Stimulated activated CD4-positive, alpha-beta T cell treated with anti-CD3 and anti-CD28 coated beads, Interleukin-1b, Interleukin-23, amount 100 ng/mL, for 1 hour (primary cell): ENCODE measurements around the gene PICALM.
"Not testable (repeated sequence)": the region's sequence is repeated elsewhere in the genome, so short reads cannot be mapped to it uniquely, and the experiment has no call there.

Source experiments
- DNase-seq, 2 donors: peaks; one replicate each; pipeline ENCODE4 v3.0.0-alpha.2; 2020; ENCODE audit warnings: low read depth in 2 of 2

Gene PICALM

DNA sequence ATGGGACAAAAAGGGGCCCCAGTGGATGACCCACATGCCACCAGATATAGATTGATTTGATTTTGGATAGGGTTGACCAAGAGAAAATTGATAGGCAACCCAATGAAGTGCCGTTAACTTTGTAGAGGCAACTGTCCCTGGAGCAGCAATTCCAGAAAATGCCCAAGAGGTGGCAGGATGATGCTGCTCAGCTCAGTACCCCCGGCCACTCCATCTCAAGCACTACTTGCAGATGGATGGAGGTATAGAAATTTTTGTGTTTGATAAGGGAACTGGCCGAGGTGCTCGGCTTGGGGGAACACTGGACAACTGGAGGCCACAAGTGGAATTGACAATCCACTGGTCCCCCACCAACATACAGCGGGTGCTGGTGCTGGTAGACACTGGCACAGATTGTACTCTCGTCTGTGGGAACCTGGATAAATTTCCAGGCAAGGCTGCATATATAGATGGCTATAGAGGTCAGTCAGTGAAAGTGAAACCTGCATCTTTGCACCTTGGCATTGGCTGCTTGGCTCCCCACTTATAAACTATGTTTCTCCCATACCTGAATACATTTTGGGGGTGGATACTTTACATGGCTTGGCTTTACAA lies 127.4 kb downstream of the PICALM start:
- DNase-seq = no peak

DNA sequence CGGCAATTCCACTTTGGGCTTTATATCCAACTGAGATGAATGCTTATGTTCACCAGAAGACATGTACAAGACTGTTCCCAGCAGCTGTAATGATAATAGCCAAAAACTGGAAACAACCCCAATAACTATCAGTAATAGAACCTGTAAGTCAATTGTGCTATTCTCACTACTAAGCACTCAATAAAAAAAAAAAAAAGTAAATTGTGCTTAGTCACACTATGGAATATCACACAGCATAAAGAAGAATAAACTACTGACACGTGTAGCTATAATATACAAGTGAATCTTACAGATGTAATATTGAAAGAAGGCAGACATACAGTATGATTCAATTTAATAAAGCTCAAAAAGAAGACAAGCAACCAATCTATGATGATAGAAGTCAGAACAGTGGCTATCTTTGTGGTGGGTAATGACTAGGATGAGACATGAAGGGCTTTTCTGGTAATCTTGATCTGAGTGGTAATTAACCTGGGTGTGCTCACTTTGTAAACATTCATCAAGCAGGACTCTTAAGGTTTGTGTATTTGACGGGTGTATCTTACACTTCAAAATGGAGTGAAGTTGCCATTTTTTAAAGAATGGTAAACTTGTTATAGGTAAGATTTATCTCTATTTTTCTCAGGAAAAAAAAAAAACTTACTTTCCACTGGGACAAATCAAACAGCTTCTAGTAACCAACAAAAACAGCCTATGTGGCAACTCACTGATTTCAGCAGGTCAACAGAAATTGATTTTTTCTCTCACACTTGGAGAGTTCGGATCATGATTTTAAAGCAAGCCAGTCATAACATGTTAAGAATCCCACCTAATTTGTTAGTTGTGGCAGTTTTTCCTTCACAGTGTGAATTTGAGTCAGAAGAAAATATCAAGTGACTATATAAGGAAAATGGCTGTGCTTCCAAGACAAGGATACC lies 129.5 kb downstream of the PICALM start:
- DNase-seq = no peak

DNA sequence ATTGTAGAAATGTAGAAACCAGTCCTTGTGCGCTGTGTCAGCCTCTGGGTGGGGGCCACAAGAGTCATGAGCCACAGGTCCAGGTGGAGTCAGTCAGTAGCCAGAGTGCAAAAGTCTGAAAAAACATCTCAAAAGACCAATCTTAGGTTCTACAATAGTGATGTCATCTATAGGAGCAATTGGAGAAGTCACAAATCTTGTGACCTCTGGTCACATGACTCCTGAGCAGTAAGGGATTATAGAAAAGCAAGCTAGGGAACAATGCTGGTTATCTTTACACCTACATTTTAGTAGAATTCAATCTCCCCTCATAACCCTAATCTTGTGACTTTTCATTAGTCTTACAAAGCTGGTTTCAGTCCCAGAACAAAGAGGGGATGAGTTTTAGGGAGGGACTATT lies 131.0 kb downstream of the PICALM start:
- no peak for DNase-seq

DNA sequence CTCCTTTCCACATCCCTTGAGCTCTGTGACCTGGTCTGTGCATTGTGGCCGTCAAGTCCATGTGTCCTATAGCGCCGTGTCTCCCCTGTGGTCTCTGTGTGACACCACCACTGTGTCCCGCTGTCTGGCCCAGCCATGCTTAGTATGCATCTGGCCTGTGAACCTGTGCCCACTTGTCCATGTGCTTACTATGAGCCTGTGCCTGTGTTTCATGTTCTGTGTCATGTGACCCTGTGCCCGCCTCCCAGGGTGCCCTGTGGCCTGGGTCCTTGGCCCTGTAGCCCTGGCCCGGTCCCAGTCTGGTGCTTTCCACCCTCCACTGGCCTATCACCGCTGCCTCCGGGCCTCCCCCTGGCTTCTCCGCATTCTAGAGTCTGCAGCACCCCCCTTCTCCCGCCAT lies 133.1 kb downstream of the PICALM start:
- DNase-seq = no peak

DNA sequence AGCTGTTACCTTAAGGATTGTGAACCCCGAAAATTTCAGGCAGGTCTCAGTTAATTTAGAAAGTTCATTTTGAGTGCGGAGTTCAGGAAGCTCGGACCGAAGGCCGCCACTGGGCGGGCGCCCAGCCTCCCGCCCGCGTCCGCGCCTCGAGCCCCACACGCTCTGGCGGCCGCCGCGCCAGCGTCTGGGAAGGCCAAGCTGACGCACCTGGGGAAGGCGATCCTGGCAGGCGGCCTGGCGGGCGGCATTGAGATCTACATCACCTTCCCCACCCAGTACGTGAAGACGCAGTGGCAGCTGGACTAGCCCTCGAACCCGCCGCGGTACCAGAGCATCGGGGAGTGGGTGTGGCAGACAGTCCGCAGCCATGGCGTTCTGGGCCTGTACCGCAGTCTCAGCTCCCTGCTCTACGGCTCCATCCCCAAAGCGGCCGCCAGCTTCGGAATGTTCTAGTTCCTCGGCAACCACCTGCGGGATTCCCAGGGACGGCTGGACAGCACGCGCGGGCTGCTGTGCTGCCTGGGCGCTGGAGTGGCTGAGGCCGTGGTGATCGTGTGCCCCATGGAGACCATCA lies 134.2 kb downstream of the PICALM start:
- DNase-seq = no peak

DNA sequence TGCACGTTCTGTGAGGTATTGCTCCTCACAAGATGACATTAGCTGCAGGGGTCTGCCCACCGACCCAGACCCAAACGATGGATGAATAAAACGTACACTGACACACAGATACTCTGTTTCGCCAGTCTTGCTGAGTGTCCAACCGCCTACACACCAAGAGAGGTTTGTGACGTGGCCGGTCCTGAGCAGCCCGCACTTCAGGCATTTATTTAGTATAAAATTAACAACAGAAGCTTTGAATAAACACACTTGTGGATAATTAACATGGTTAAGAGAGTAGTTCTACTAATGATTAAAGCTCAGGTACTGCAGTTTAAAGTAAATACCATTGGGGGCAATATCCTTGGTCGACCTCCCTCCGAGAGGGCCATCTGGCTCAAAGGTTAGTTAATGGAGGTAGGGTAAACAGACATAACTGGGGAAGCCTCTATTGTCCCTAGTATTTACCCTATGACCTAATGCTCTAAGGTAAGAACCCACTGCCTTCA lies 138.0 kb downstream of the PICALM start:
- no peak for DNase-seq

DNA sequence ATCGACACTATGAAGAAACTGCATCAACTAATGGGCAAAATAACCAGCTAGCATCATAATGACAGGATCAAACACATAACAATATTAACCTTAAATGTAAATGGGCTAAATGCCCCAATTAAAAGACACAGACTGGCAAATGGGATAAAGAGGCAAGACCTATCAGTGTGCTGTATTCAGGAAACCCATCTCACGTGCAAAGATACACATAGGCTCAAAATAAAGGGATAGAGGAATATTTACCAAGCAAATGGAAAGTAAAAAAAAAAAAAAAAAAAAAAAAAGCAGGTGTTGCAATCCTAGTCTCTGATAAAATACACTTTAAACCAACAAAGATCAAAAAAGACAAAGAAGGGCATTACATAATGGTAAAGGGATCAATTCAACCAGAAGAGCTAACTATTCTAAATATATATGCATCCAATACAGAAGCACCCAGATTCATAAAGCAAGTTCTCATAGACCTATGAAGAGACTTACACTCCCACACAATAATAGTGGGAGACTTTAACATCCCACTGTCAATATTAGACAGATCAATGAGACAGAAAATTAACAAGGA lies 142.2 kb downstream of the PICALM start:
- not testable (repeated sequence) for DNase-seq

DNA sequence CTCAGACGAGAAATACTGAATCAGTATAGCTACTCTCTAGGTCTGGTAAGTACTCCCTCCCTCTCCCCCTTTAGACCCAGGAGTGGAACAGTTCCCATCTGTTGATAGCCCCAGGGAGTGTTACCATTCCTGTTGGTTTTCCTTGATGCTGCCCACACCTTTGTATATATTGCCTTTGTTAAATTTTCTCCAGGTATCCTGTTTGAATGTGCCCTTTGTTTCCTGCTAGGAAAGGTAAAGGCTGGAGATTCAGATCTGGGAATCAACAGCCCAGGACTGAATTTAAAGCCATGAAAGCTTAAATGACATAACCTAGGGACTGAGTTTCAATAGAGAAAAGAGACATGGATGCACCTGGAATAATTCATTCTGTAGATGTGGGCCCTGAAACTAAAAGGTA lies 145.4 kb downstream of the PICALM start:
- no peak for DNase-seq

DNA sequence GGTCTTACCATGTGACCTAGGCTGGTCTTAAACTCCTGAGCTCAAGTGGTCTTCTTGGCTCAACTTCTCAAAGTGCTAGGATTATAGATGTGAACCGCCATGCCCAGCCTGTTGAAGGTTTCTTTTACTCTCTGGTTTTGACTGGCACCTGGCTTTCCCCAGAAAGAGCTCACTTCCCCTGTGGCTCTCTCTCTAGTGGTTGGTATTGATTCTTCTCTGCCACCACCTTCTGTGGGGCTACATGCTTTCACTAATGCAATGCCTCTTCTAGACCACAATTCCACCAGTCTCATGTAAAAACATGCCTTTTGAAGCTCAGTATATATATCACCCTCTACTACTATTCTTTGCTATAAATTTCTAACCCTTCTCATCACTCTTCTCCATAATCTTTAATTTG lies 146.5 kb downstream of the PICALM start:
- DNase-seq = no peak

DNA sequence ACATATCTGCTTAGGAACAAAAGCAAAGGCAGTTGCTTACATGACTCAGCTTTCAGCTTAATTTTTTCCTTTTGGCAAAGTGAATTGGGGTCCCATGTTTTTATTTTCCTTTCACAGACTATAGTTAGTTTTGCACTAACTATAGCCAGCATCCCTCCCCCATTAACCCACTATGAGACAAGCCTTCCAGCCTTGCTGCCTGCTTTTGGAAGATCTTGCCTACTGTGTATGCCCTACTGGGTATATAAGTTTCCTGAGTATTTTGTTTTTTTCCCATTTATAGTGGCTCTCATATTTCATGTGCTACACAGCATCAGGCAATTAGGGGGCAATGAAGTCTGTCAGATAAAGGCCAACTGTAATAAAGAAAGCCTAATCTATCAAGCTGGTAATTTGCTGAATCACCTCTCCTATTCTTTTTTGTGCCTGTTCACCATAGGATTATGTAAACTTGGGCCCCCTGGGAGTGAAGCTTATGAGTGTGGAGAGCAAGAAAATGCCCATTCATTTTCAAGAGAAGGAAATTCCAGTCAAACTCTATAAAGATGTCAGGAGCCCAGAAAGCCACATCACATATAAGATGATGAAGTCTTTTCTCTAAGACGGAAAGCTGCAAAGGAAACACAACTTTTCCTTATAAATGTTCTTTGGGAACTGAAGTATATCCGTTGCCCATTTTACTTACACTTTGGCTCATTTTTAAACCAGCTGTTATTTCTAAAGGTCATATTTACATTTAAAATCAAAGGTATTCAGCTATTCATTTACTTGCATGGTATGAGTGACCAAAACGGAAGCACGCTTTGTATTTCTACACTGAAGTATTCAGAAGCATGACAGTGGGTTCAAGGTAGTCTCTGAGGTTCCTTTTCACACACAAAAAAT lies 149.7 kb downstream of the PICALM start:
- no peak for DNase-seq

DNA sequence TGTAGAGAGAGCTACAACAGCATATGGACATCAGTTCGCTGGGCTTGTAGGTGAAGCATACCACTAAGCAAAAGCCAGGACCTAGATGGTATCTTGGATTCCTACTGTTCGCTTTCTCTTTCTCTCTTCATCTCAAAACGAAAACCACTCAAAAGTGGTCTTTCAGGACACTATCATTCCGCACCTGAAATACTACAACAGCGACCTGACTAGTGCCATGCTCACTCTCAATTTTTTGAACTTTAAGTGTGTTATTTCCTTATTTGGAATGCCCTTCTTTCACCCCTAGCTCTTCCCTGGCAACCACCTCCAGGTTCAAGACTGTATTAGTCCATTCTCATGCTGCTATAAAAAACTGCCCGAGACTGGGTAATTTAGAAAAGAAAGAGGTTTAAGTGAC lies 154.5 kb downstream of the PICALM start:
- DNase-seq = no peak

DNA sequence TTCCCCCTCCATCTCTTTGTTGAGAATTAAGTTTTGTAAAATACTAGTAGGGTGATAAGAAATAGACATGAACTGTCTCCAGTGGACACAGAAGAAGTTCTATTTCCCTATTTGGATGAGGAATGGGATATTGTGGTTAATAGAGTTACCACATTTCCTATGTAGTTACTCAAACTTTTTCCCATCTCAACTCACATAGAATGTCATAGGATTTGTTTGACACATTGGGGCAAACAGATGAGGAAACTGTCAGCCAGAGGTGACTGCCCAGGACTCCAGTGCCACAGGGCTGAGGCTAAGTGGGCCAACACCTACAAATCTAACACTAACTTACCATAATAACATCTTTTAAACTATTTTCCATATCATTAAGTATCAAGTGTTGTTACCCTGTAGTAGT lies 155.4 kb downstream of the PICALM start:
- DNase-seq = no peak

DNA sequence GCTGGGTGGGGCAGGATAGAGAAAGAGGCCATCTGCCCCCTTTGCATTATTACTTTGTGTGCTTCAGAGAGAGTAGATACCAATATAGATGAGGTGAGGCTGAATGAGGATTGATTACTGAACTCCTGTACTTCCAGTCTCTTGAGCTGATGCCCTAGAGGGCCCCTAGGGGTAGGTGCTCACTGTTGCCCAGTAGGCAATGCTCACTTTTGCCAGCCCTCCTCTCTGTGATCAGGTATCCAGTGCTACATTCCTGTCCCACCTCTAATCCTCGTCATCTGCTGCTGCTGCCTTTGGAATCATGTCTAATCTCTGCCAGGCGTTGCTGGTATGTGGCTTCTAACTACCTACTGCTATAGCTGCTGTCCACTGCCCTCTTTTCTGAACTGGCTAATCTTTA lies 156.5 kb downstream of the PICALM start:
- DNase-seq = no peak
